GM18873 (cell line): ENCODE measurements around the gene JPT1.

Source experiments
- ATAC-seq: cut with Tn5 transposase; IDR thresholded peaks from one replicate; pipeline ENCODE4 v1.9.1; 2021; ENCODE audit warnings: mild to moderate bottlenecking, moderate library complexity, moderate number of reproducible peaks; ENCODE audit not compliant: unreplicated experiment, low FRiP score

JPT1 gene

DNA sequence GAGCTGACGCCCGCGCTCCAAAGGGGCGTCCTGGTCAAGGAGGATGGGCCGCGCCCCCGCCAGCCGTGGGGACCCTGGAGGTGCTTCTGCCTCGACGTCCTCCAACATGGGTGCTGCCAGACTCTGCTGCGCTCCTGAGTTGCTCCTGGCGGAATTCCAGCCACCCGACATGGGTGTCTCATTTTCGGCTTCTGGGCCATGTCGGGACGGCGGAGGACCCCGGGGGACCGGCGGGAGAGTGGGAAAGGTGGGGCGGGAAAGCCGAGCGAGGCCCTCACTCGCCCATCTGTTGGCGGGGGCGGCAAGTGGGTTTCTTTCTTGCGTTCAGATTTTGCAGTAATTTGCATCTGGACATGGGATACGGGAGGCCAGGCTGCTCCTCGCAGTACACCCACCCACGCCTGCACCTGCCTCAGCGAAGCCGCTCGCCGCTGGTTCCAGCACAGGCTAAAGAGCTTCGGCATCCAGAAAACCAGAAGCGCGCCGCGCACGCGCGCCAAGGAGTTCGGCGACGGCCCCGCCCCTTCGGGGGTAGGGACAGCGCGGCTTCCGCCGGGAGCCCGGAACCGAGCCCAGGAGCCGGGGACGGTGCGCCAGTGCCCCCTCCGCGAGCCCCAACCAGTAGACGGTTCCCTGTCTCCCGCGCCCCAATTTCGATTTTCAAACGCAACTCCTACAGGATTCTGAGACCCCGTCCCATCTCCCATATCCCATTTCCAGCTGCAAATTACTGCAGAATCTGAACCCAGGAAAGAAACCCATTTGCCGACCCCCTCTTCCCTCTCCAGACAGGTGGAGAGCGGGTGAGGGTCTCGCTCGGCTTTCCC, 44.7 kb downstream of the JPT1 start, which contains the start of gene ARMC7:
Gene ARMC7, plus strand, starts transcription at position 563 of the 827 bp plus-strand sequence. CDS start 320 bp downstream, outside the sequence.
- ATAC-seq = peak; percentile 51

DNA sequence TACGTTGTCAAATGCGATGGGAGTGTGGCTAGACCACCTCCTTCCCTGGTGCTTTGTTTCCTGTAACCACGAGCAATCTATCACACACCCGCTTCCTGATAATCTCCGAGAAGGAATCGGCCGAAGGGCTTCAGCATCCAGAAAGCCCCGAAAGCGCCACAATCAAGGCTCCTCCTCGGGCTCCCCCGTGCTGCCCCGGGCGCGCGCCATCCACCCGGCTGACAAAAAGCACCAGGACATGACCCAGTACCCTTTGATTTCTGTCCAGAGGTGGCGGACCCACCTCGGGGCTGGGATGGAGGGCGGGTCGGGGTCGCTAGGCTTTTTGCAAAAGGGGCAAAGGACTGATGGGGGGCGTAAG, 45.3 kb downstream of the JPT1 start:
- no peak for ATAC-seq

DNA sequence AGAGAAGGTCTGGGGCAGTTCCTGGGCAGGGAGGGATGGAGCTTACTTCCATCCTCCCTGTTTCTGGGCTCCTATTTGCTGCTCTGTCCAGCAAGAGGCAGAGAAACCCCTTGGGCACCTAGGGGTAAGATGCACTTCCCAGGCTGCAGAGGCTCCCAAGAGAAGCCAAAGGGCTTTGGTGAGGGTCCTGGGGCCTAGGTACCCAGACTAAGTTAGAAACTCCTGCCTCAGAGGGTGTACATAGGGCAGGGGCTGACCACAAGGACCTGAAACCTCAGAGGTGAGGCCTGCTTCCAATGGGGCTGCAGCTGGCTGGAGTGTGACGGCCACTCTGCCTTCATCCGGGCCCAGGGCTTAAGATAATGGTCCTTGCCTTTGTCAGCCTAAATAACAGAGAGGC, 46.1 kb downstream of the JPT1 start:
- ATAC-seq = no peak

DNA sequence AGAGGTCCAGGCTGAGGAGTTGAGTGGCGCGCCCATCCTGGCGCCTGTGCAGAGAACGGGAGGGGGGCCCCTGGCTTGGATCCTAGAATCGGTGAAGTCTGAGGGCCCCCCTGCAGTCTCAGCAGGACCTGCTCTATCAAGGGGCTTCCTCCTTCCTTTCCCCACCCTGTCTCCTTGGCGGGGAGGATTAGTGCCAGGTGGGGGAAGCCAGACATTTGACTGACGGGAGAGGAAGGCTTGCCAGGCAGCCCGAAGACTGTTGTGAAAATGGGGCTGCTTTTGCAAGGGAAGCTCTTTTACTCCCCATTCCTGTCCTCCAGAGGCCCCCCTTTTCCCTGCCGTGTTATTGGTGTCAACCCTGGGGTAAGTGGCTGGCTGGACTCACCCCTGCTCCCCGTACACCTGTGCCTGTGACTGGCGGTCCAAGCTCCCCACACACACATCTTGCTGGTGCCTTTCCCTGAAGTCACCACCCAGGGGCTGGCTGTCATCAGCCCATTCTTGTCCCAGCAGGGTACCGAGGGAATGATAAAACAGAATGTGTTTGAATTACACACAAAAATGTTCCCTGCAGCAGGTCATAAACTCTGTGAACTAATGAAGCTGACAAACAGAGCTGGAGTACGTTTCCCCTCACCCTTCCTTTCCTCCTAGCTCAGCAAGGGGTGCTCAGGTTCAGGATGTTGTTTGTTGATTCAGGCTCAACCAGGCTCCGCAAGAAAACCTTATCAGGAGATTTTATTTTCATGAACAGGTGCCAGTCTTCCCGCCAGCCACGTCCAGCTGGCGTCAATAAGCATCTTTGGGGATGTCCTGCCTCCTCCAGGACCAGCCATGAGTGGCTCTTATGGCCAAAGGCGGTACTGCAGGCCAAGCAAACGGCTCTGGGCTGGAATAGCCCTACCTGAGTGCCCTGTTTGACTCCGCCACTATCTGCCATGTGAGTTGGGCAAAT, 48.9 kb downstream of the JPT1 start:
- ATAC-seq = no peak

DNA sequence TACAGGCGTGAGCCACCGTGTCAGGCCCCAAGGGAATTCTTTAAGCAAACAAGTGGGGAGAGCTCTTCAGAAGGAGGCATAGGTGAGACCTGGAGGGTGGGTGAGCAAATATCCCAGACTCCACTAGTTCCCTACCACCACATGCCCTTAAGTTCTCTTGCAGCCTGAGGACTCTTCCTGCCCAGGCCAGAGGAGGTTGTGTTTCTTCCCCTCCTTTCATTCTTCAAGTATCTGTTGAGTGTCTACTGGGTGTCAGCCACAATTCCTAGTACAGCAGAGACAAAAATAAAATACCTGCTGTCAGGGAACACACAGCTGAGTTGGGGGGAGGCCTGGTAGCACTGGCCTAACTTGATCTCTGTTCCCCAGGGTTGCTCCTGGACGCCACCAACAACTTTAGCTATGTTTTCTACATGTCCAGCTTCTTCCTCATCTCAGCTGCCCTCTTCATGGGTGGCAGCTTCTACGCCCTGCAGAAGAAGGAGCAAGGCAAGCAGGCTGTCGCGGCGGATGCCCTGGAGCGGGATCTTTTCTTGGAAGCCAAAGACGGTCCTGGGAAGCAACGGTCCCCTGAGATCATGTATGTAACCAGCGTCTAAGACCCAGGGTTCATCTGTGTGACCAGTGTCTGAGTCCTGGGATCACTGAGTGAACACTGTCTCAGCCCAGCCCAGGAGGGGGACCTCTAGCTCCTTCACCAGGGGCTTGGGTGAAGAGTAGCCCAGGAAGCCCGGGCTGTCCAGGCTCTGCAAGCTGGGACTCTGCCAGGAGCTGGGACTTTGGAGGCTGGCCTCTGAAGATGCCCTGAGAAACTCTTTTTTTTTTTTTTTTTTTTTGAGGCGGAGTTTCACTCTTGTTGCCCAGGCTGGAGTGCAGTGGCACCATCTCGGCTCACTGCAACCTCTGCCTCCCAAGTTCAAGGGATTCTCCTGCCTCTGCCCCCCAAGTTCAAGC, 50.4 kb downstream of the JPT1 start:
- no peak for ATAC-seq

DNA sequence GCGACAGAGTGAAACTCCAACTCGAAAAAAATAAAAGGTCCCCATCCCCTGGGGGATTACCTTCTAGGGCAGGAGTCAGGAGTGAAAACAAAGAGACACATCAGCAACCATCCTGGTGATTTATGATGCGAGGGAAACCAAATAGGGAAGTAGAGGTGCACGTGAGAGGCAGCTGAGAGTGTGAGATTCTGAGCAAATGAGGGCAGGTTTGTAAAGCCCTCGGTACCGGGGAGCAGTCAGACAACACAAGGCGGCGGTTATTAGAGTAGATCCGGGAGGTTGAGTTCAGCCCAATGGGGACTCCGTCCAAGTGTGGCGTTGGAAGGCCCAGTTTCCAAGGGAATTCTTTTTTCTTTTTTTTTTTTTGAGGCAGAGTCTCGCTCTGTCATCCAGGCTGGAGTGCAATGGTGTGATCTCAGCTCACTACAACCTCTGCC, 51.9 kb downstream of the JPT1 start:
- ATAC-seq = no peak

DNA sequence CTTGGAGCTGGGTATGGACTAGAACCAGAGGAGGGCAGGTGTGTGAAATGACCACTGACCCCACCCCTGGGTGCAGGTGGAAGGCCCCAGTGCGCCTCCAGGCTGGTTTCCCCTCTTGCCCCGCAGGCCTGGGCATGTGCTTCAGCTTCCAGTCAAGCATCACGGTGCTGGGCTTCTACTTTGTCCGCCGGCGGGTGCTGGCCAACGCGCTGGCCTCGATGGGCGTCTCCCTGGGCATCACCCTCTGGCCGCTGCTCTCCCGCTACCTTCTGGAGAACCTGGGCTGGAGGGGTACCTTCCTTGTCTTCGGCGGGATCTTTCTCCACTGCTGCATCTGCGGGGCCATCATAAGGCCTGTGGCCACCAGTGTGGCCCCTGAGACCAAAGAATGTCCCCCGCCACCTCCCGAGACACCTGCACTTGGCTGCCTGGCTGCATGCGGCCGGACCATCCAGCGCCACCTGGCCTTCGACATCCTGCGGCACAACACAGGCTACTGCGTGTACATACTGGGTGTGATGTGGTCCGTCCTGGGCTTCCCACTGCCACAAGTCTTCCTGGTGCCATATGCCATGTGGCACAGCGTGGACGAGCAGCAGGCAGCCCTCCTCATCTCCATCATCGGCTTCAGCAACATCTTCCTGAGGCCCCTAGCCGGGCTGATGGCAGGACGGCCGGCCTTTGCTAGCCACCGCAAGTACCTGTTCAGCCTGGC, 54.3 kb downstream of the JPT1 start:
- ATAC-seq = no peak

DNA sequence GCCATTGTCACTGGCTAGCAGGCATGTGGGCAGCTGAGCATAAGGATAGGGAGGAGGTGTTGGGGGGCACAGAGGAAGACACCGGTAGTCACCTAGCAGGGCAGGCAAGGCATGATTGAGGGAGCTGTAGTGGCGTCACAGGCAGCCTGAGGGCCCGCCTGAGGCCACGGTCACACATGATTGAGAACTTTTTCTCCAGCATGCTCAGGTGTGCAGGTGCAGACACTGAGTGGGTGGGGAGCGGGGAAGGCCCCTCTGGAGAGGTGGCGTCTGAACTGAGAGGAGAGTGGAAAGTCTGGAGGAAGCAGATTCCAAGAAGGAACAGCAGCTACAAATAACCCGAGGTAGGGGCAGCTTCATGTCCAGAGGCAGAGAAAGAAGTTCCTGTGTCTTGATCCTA, 55.5 kb downstream of the JPT1 start:
- ATAC-seq = no peak

DNA sequence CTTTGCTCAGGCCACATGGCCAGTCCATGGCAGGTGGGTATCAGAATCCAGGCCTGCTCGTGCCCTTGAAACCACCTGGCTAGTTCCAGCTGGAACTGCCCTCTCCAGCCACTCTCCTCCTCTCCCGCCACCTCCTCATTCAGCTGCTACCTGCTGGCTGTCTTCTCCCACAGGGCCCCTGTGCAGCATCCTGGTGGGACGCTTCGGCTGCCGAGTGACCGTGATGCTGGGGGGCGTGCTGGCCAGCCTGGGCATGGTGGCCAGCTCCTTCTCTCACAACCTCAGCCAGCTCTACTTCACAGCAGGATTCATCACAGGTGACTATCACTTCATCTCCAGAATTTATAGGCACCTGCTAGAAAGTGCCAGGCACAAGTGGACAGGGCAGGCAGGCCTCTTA, 56.4 kb downstream of the JPT1 start:
- no peak for ATAC-seq

DNA sequence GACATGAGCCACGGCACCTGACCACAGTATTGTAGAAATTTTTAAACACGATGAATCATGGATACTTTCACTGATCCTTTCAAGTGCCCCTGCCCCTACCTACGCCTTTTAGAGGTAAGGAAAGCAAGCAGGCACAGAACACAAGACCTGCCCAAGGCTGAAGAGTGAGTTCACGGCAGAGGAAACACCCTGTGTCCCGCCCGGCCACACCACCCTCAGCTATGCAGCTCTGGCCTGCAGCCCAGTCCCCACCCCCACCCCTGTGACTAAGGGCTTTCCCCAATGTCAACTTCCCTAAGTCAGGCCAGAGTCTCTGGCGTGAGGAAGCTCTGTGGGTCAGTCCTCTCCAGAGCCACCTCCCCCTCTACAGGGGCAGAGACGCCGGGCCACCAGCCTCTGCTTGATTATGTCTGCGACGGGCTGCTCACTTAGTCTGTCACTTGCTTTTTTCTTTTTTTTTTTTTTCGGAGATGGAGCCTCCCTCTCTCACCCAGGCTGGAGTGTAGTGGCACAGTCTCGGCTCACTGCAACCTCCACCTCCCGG, 58.2 kb downstream of the JPT1 start:
- no peak for ATAC-seq

DNA sequence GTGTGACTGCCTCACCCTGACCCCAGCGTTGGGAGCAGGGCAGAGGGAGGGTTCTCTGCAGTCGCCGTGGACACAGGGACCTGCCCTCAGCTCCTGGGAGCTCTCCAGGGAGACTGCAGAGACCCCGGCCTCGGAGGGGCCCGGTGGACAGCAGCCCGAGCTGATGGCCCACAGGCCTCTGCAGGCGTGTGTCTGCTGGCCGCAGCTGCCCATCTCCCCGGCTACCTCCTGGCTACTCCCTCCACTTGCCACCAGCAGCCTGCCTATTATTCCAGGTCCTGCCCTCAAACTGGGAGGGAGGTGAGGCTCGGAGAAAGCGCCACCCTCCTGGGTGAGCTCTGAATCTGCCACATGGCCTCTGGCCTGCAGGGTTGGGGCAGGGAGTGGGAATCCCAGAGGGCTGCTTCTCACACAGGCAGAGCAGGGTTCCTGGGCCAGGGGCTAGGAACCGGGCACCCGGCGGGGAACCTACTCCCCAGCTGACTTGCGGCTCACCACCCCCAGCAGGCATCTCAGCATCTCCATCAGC, 59.4 kb downstream of the JPT1 start:
- ATAC-seq = no peak

DNA sequence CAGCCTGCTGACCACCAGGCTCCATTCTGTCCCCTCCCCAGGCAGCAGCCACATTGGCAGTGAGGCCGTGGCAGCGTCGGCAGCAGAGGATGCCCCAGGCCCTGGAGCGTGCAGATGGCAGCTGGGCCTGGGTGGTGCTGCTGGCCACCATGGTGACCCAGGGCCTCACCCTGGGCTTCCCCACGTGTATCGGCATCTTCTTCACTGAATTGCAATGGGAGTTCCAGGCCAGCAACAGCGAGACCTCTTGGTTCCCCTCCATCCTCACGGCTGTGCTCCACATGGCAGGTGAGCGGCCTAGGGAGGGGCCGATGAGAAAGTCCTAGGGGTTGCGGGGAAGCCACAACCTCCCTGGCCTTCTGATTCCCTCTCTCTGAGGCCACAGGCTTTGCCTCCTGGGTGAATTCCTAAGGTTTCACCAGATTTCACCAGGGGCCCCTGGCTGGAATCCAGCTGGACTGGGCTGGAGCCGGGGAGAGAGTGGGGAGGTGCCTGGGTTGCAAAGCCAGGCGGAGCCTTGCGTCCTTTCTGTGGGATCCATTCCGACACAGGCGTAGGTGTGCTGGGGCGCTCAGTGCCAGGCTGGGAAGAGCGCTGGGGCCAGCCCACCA, 60.7 kb downstream of the JPT1 start:
- no peak for ATAC-seq

DNA sequence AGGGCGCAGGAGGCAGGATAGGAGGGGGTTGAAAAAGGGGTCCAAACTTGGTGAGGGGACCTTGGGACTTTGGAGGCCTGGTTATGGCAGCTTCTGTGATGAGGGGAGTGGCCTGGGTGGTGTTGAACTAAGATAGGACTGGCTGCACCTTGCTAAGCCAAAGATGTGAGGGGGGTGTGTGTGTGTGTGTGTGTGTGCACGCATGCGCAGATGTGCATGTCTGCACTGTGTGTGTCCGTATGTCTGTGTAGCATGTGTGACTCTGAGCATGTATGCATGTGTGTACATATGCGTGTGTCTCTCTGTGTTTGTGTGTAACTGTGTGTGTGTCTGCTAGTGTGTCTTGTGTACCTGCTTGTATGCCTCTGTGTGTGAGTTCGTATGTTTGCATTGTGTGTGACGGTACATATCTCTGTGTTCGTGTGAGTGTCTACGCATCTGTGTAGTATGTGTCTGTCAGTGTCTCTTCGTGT, 62.4 kb downstream of the JPT1 start:
- ATAC-seq = no peak

DNA sequence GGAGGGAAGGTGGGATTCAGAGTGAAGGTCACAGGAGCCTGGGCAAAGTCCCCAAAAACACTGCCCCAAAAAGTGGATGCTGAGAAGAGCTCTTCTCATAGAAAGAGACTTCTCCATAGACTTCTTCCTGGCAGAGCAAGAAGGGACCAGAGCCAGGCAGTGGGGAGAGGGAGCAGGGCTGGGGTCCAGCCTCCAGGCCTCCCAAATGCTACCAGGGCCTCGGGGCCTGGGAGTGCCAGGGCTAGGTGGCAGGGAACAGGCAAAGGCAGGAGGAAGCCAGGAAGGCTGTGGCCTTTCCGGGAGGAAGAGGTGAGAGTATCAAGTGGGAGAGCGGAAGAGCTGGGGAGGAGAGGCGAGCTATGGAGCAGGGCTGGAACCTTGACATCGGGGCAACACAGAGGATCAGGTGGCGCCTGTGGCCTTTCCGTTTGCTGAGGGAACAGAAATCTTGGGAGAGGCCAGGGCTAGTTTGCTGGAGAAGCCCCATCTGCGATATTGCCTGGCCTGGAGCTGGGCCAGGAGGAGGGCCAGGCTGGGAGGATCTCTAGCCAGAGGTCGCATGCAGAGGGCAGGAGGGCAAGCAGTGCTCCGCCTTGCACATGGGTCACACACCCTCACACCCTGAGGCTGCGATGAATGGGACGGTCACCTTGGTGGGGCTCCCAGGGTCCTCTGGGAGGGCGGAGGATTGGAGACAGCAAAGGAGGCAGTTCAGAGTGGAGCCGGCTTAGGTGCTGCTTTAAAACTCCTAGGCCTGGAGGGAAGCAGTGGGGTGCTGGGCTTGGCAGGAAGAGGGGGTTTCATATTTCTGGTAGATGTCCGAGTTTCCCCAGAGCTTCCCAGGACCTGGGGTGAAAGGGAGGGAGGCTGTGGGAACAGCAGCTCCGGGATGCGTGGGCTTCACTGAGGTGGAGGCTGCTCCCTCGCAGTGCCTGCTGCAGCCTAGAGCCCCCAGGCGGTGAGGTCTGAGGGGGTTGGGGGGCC, 63.1 kb downstream of the JPT1 start:
- ATAC-seq = no peak

DNA sequence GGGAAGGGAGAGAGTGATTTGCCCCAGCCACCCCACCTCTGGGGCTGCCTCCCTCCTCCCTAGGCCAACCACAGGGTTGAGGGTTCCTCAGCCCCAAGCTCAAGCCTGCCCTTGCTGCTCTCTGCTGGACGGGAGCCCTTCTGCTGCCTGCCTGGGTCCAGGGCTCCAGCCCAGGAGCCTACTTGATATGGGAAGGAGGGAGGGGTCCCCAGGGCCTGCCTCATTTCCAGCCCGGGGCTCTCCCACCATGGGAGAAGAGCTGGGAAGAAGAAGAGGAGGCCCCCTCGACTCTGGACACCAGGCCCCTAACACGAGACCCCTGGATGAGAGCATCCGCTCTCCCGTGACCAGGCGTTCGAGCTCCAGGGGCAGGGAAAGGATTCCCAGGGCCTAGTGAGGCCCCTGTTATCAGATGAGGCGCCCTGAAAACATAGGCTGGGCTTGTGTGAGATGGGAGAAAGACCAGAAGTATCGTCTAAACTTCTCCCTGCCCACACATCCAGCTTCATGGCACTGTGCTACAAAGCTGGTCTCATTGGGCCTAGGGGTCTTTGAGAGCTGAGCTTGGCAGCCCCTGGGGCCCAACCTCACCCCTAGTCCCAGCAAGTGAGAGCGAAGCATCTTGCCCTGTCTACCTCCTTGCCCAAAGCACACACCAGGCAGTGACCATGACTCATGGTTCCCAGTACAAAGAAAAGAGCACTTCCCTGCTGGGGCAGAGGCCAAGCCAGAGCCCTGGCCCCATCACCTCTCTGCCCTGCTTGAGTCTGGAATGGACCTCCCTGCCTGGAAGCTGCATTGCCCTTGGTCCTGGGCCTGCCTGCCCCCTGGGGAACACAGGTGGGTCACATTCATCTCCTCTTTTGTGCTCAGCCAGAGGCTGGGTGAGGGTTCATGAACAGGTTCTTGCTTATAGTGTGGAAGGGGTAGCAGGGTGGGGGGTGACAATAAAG, 65.6 kb downstream of the JPT1 start:
- no peak for ATAC-seq
